ENCODE measurements around the gene PAX8.

GRCh38 chr2:113206251-113206650 lies 72.5 kb downstream of the PAX8 start:
- TF ChIP-seq YY1 (IDR thresholded peaks at IDR 0.05; ENCODE audit: low read depth) = no peak
- TF ChIP-seq EGR1 (IDR thresholded peaks at IDR 0.05) = no peak
- TF ChIP-seq TAF1 (IDR thresholded peaks at IDR 0.05; ENCODE audit: low read depth) = no peak
